Lower leg skin (tissue), 4 donors: Measurements from ENCODE around the gene CD200R1. TPM values are rescaled to one million over a fixed set of nuclear protein-coding genes. Genes with fewer than 3 reads are reported as not detected.
"Not testable (repeated sequence)": the region's sequence is repeated elsewhere in the genome, so short reads cannot be mapped to it uniquely, and the experiment has no call there.

Experiments used
- DNase-seq, 2 donors: peaks; one replicate each; pipeline ENCODE4 v3.0.0-alpha.2; 2019; ENCODE audit warnings: low spot score in 2 of 2
- H3K4me3 ChIP-seq: fragments of 200-600 bp; sonication (generic); 2 replicates; pipeline ENCODE4 v1.5.1; 2017; ENCODE audit warnings: mild to moderate bottlenecking, low read depth; ENCODE audit not compliant: poor library complexity, severe bottlenecking
- CTCF ChIP-seq, 3 donors: fragments of 450-650 bp; IDR thresholded peaks; one replicate each; pipeline ENCODE4 v1.5.1; 2016; ENCODE audit warnings: antibody characterized with exemption in 3 of 3, mild to moderate bottlenecking in 3 of 3, moderate library complexity in 2 of 3
- POLR2A ChIP-seq, 2 donors: fragments of 450-650 bp; IDR thresholded peaks; one replicate each; pipeline ENCODE4 v1.6.1; 2016 to 2017; ENCODE audit warnings: antibody characterized with exemption in 2 of 2, mild to moderate bottlenecking in 1 of 2, moderate library complexity in 1 of 2
- WGBS, 2 donors: methylation state at CpG; one replicate each; pipeline ENCODE4 v1.1.5; 2018; 5-methylcytosine and 5-hydroxymethylcytosine counted together
- intact Hi-C: fragments of 100-400 bp; cut with DNase I; formaldehyde crosslinking; loops from one replicate; pipeline ENCODE4 v1.15.0; 2023; ENCODE audit warnings: low total_unique reads
- total RNA-seq, 4 donors: library from RNA; depleted of rRNA; stranded (reverse); fragments of >200 nt; gene quantifications; one replicate each; pipeline ENCODE4 v1.1.0, GENCODE V29; 2016

The CD200R1 gene
- total RNA-seq, 4 donors from 2014 or later = 1.1 to 5.9 (median 1.8) TPM; not detected in 1

GRCh38 chr3:112931736-112932521 lies 43.0 kb downstream of the CD200R1 start:
- 74 to 84% methylated on average over 3 of the region's 3 CpGs for WGBS, 2 donors

GRCh38 chr3:112930771-112931170 lies 44.1 kb downstream of the CD200R1 start:
- DNase-seq = no peak
- H3K4me3 ChIP-seq = no peak overlapping the region
- 93 to 95% methylated on average over 3 of the region's 3 CpGs for WGBS, 2 donors
- TF ChIP-seq CTCF (IDR thresholded peaks at IDR 0.05) = no peak
- TF ChIP-seq POLR2A (IDR thresholded peaks at IDR 0.05) = no peak
- intact Hi-C loops = no loop called here

More at GRCh38 chr3:112931736-112932521, 43.0 kb downstream of the CD200R1 start:
- DNase-seq = no peak
- intact Hi-C loops = no loop called here
- TF ChIP-seq POLR2A (IDR thresholded peaks at IDR 0.05) (no peak), CTCF (IDR thresholded peaks at IDR 0.05) (no peak)
- no peak overlapping the region for H3K4me3 ChIP-seq

- no peak for DNase-seq
- TF ChIP-seq POLR2A (IDR thresholded peaks at IDR 0.05) (no peak), CTCF (IDR thresholded peaks at IDR 0.05) (no peak)
- intact Hi-C loops = no loop called here
- H3K4me3 ChIP-seq = no peak overlapping the region
- 12 to 20% methylated on average over 2 of the region's 2 CpGs for WGBS, 2 donors
Measured at GRCh38 chr3:112925969-112926368, 48.9 kb downstream of the CD200R1 start.

GRCh38 chr3:112925560-112925959 lies 49.3 kb downstream of the CD200R1 start:
- WGBS, 2 donors = 89 to 91% methylated on average over 2 of the region's 2 CpGs
- no peak for DNase-seq
- TF ChIP-seq CTCF (IDR thresholded peaks at IDR 0.05) (no peak), POLR2A (IDR thresholded peaks at IDR 0.05) (no peak)
- intact Hi-C loops = no loop called here
- H3K4me3 ChIP-seq = no peak overlapping the region

GRCh38 chr3:112919541-112919940 lies 55.4 kb downstream of the CD200R1 start:
- H3K4me3 ChIP-seq, DNase-seq, intact Hi-C loops: not testable (repeated sequence)
- WGBS, 2 donors = 79 to 81% methylated on average over 5 of the region's 5 CpGs

- no peak overlapping the region for H3K4me3 ChIP-seq
- TF ChIP-seq POLR2A (IDR thresholded peaks at IDR 0.05) (no peak), CTCF (IDR thresholded peaks at IDR 0.05) (no peak)
- intact Hi-C loops = no loop called here
- DNase-seq = no peak
Measured at GRCh38 chr3:112908252-112908651, 66.7 kb downstream of the CD200R1 start.
